Testis (tissue), 3 donors: Measurements from ENCODE around the gene ABHD4. TPM values are rescaled to one million over a fixed set of nuclear protein-coding genes. Genes with fewer than 3 reads are reported as not detected.

Experiments used
- DNase-seq: peaks from one replicate; pipeline ENCODE4 v3.0.0-alpha.2; 2019
- H3K27ac ChIP-seq, 2 donors: fragments of 200-600 bp; sonication (generic); one replicate each; pipeline ENCODE4 v1.5.1; 2019
- H3K27me3 ChIP-seq: fragments of 200-600 bp; sonication (generic); one replicate; pipeline ENCODE4 v1.5.1; 2019
- H3K36me3 ChIP-seq: fragments of 200-600 bp; sonication (generic); one replicate; pipeline ENCODE4 v1.5.1; 2017; ENCODE audit warnings: low read depth; ENCODE audit errors: missing control alignments
- H3K4me1 ChIP-seq: fragments of 200-600 bp; sonication (generic); one replicate; pipeline ENCODE4 v1.5.1; 2019
- H3K4me3 ChIP-seq, 2 donors: fragments of 200-600 bp; sonication (generic); one replicate each; pipeline ENCODE4 v1.5.1; 2017 to 2019
- H3K9me3 ChIP-seq: fragments of 200-600 bp; sonication (generic); one replicate; pipeline ENCODE4 v1.5.1; 2017
- CTCF ChIP-seq, 3 experiments: fragments of 450-650 bp in 2 of 3; fragments of 200-600 bp in 1 of 3; sonication (generic) in 1 of 3; IDR thresholded peaks; one replicate each; pipeline ENCODE4 v1.5.1; 2016 to 2019; ENCODE audit warnings: antibody characterized with exemption in 3 of 3, mild to moderate bottlenecking in 2 of 3, moderate library complexity in 1 of 3
- POLR2A ChIP-seq: fragments of 450-650 bp; IDR thresholded peaks from one replicate; pipeline ENCODE4 v1.6.1; 2017; ENCODE audit warnings: antibody characterized with exemption, mild to moderate bottlenecking, moderate library complexity
- WGBS, 2 donors: methylation state at CpG; one replicate each; pipeline ENCODE4 v1.1.5; 2018; 5-methylcytosine and 5-hydroxymethylcytosine counted together
- intact Hi-C: fragments of 100-400 bp; cut with DNase I; formaldehyde crosslinking; loops from one replicate; pipeline ENCODE4 v1.15.1; 2023; ENCODE audit warnings: low total_unique reads
- polyA plus RNA-seq: library from polyadenylated mRNA; stranded (reverse); fragments of 350-450 nt; fragmentation: Illumina TruSeq; extraction: RNeasy Lipid Tissue Mini Kit (QIAGEN cat#74804); gene quantifications from one replicate; pipeline ENCODE4 v1.2.3, GENCODE V29; 2014; ENCODE audit warnings: low read depth, low replicate concordance; ENCODE audit not compliant: insufficient read depth
- total RNA-seq, 2 donors: library from RNA; depleted of rRNA; stranded (reverse); fragments of >200 nt; gene quantifications; one replicate each; pipeline ENCODE4 v1.2.3, GENCODE V29; 2016

Gene ABHD4
- total and polyA plus RNA-seq, 3 donors from 2014 or later = 111 to 158 (median 122) TPM

- H3K27ac ChIP-seq = no peak overlapping the region
- WGBS, 2 donors = 78 to 84% methylated on average over 2 of the region's 2 CpGs
- H3K9me3 ChIP-seq = no peaks in the 10 kb centered on the region
- intact Hi-C loops = loop anchor here (10.0 kb wide), 1 partner anchor 288 kb away; no protein-coding TSS in a partner anchor
- no peak overlapping the region for H3K4me3 ChIP-seq
- peaks cover 4% of the 10 kb centered on the region for H3K4me1 ChIP-seq
- TF ChIP-seq CTCF (IDR thresholded peaks at IDR 0.05) (no peak), POLR2A (no peak)
- H3K27me3 ChIP-seq = no peaks in the 10 kb centered on the region
- H3K36me3 ChIP-seq = no peaks in the 10 kb centered on the region
- no peak for DNase-seq
Measured at GRCh38 chr14:22566845-22567244, 31.3 kb upstream of the ABHD4 start.

GRCh38 chr14:22567437-22567836, 30.7 kb upstream of the ABHD4 start:
- H3K9me3 ChIP-seq = no peaks in the 10 kb centered on the region
- TF ChIP-seq CTCF (IDR thresholded peaks at IDR 0.05) = no peak
- no peak for DNase-seq
- H3K27me3 ChIP-seq = no peaks in the 10 kb centered on the region
- H3K36me3 ChIP-seq = no peaks in the 10 kb centered on the region
- WGBS, 2 donors = 87 to 88% methylated on average over 1 of the region's 1 CpG
- H3K4me1 ChIP-seq = peaks cover 6% of the 10 kb centered on the region
- intact Hi-C loops = loop anchor here (10.0 kb wide), 1 partner anchor 287 kb away; no protein-coding TSS in a partner anchor
- H3K4me3 ChIP-seq = no peak overlapping the region
- H3K27ac ChIP-seq = no peak overlapping the region

GRCh38 chr14:22569106-22569736, 28.9 kb upstream of the ABHD4 start:
- Histone ChIP-seq H3K4me3 (no peak overlapping the region), H3K9me3 (no peaks in the 10 kb centered on the region), H3K36me3 (no peaks in the 10 kb centered on the region), H3K27me3 (no peaks in the 10 kb centered on the region), H3K27ac (no peak overlapping the region), H3K4me1 (peaks cover 10% of the 10 kb centered on the region)
- WGBS, 2 donors = 78 to 91% methylated on average over 6 of the region's 6 CpGs
- DNase-seq = no peak
- intact Hi-C loops = loop anchor here (10.0 kb wide), 1 partner anchor 286 kb away; no protein-coding TSS in a partner anchor
- TF ChIP-seq CTCF (IDR thresholded peaks at IDR 0.05) (no peak), POLR2A (no peak)

GRCh38 chr14:22569737-22570131, 28.4 kb upstream of the ABHD4 start:
- no peak overlapping the region for H3K4me3 ChIP-seq
- no peaks in the 10 kb centered on the region for H3K36me3 ChIP-seq
- TF ChIP-seq CTCF (IDR thresholded peaks at IDR 0.05) (no peak), POLR2A (no peak)
- no peak for DNase-seq
- no peak overlapping the region for H3K27ac ChIP-seq
- H3K9me3 ChIP-seq = no peaks in the 10 kb centered on the region
- 62 to 91% methylated on average over 3 of the region's 3 CpGs for WGBS, 2 donors
- H3K27me3 ChIP-seq = no peaks in the 10 kb centered on the region
- peaks cover 10% of the 10 kb centered on the region for H3K4me1 ChIP-seq
- intact Hi-C loops = loop anchor here (10.0 kb wide), 1 partner anchor 285 kb away; no protein-coding TSS in a partner anchor
